GM18861 (cell line): Measurements from ENCODE around the gene BTBD2.
"Not testable (repeated sequence)": the region's sequence is repeated elsewhere in the genome, so short reads cannot be mapped to it uniquely, and the experiment has no call there.

ENCODE experiments used
- ATAC-seq: cut with Tn5 transposase; IDR thresholded peaks from one replicate; pipeline ENCODE4 v1.9.1; 2021; ENCODE audit not compliant: unreplicated experiment

The BTBD2 gene

DNA sequence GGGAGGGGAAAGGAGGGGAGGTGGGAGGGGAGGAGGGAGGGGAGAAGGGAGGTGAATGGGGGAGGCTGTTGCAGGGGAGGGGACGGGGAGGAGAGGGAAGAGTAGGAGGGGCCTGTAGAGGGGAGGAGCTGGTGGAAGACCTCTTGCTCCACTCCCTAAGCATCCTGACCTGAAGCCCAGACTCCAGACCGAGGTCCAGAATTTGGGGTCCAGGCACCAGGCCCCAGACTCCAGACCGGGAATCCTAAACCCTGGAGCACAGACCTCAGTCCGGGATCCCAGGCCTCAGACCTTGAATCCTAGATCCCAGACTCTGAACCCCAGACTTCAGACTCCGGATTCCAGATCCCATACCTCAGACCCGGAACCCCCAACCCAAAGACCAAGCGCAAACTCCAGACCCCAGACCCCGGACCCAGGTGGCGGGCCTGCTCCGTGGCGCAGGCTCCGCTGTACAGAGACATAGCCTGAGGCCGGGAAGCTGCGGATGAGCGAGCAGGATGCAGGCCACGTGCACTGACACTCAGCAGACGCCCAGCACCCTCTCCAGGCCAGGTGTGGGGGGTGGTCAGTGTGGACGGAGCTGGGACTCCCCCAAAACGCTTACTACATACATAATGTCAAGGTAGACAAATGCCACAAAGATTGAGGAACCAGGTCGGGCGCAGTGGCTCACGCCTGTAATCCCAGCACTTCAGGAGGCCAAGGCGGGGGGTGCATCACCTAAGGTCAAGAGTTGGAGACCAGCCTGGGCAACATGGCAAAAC, 710 bp upstream of the BTBD2 start:
- no peak for ATAC-seq

DNA sequence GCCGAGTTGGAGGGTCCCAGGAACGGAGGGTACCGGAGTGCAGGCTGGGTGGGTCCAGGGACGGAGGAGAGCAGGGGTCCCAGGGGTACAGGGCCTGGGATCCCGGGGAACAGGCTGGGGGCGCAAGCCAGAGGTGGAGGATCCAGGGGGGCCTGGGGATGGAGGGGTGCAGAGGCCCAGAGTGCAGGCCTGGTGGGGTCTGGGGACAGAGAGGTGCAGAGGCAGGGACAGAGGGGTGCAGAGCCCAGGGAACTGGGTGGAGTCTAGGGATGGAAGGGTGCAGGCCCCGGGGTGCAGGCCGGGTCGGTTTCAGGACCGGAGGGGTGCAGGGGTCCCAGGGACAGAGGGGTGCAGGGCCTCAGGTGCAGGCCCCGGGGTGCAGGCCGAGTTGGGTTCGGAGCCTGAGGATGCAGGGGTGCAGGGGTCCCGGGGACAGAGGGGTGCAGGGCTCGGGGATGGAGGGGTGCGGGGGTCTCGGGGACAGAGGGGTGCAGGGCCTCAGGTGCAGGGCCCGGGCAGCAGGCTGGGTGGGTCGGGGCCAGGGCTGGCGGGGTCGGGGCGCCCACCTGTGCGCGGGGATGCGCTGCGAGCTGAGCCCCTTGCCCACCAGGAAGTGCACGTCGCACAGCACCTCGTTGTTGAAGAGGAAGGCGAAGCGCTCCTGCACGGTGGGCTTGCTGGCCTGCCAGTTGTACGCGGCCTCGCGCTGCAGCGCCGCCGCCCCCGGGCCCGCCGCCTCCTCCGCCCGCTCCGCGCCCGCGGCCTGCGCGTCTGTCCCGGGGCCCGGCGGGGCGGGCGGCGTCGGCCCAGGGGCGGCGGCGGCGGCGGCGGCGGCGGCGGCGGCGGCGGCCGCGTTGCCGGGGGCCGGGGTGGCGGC, 545 bp downstream of the BTBD2 start:
- ATAC-seq: no peak

DNA sequence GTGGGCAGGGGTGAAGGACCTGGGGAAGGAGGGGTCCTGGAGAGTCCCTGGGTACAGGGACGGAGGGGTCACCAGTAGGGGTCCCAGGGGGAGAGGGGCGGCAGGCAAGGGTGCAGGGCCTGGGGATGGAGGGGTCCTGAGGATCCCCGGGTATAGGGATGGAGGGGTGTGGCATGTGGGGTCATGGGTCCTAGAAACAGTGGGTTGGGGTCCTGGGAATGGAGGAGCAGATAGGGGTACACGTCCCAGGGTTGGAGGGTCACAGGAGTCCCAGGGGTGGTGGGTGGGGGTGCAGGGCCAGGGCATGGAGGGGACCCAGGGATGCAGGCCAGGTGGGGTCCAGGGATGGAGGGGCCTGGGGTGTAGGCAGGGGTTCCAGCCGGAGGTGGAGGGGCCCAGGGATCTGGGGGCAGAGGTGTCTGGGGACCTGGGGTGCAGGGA, 1.4 kb downstream of the BTBD2 start:
- ATAC-seq: no peak

DNA sequence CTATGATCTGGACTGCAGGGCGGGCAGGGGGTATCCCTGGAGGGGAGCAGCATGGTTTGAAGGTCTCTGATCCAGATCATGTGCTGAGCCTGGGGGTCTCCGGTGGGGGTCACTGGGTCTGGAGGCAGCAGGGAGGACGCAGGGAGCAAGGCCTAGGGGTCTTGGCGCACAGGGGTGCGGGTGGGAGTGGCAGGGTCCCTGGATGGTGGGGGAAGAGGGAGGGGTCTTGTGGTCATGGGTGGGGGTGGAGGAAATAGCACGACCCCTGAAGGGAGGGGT, 1.9 kb downstream of the BTBD2 start:
- no peak for ATAC-seq

DNA sequence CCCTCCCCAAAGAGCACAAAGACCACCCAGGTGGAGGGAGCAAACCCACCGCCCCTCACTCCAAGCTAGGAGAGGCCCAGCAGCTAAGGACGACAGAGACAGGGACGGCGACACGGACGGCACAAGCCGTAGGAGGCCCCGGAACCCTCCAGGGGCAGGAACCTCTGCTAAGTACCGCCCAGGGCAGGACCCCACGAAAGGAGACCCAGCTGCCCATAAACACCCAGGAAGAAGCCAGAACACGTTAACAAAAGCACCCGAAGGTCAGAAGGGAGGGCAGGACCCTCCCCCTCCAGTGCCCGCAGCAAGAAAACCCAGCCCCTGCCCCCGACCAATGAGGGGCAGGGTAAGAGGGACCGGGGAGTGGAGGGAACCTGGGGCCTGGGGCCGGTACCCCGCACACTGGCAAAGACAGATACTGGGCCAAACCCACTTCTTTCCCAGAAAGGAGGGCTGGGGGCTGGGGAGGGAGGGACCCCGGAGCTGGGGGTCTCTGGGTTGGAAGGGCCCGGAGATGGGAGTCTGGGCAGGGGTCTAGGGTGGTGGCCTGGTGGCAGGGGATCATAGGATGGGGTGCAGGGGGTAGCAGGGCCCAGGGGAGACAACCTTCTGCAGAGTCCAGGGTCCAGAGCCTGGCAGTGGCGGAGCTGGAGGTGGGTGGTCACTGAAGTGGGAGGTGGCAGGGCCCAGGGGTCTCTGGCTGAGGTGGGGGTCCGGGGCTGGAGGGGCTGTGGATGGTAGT, 2.4 kb downstream of the BTBD2 start:
- no peak for ATAC-seq

DNA sequence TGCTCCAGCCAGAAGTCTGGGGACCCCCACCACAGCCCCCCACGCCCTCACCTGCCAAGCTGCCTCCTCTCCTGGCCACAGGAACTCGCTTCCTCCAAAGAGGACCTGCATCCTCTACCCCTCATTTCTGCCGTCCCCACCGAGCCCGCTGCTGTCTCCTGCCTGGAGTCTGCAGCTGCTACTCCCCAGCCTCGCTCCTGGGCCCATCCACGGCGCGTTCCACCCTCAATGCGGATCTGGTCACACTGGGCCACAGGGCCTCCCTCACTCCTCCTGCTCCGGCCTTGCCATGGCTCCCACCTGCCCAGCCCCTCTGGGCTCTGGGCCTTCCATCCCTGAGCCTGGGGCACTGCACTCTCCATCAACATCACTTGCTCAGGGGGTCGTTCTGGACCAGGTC, 4.3 kb downstream of the BTBD2 start:
- no peak for ATAC-seq

DNA sequence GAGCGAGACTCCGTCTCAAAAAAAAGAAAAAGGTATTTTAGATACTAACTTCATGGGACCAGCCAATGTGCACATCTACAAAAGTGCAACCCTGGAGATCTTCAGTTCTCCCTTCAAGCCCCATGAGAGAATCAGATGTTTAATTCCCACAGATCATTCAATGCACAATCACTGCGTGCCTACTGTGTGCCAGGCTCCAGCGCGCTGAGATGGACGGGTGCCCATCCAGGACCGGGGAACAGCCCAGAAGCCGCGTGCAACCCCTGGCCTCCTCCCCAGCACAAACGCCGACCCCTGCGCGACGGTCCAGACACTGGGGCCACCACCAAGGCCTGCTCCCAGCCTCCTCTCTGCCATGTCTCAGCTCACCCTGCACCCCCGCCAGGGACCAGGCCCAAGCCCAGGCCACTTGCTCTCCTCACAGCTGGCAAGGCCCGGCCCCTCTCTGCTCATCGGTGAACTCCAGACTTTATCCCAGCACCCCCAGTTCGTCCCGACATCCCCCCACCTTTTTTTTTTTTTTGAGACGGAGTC, 5.3 kb downstream of the BTBD2 start:
- ATAC-seq: no peak

DNA sequence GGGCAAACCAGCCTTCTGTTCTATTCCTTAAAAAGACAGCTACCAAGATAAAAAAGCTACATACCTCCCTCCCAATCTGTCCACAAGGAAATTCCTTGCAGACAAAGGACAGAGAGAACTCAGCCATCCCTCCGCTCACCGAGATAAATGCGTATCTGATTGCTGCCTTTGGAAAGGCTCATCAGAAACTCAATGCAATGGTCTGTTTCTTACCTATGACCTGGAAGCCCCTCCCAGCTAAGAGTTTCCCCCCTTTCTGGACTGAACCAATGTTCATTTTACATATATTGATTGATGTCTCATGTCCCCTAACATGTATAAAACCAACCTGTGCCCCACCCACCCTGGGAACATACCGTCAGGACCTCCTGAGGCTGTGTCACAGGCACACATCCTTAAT, 11.6 kb downstream of the BTBD2 start:
- no peak for ATAC-seq

DNA sequence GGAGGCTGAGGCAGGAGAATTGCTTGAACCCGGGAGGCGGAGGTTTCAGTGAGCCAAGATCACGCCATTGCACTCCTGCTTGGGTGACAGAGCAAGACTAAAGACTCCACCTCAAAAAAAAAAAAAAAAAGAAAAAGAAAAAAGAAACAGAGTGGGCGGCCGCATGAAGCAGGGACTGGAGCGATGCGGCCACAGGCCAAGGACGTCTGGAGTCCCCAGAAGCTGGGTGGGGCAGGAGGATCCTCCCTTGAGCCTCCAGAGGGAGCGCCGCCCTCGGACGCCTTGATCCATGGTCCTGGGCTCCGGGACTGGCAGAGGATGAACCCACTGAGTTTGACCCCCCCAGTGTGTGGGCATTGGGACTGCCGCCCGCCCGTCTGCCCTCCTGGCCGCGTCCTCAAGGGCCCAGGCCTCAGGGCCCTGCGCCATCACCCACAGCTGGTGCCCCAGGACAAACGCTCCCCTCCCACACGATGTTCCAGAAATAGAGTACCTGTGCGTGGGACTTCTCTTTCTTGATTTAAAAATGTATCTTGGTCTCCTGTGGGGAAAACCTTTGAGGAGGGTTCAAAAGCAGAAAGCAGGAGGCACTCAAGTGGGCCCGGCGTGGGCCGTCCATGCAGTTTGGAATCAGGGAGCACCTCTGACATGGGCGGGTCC, 15.5 kb downstream of the BTBD2 start:
- ATAC-seq: no peak

DNA sequence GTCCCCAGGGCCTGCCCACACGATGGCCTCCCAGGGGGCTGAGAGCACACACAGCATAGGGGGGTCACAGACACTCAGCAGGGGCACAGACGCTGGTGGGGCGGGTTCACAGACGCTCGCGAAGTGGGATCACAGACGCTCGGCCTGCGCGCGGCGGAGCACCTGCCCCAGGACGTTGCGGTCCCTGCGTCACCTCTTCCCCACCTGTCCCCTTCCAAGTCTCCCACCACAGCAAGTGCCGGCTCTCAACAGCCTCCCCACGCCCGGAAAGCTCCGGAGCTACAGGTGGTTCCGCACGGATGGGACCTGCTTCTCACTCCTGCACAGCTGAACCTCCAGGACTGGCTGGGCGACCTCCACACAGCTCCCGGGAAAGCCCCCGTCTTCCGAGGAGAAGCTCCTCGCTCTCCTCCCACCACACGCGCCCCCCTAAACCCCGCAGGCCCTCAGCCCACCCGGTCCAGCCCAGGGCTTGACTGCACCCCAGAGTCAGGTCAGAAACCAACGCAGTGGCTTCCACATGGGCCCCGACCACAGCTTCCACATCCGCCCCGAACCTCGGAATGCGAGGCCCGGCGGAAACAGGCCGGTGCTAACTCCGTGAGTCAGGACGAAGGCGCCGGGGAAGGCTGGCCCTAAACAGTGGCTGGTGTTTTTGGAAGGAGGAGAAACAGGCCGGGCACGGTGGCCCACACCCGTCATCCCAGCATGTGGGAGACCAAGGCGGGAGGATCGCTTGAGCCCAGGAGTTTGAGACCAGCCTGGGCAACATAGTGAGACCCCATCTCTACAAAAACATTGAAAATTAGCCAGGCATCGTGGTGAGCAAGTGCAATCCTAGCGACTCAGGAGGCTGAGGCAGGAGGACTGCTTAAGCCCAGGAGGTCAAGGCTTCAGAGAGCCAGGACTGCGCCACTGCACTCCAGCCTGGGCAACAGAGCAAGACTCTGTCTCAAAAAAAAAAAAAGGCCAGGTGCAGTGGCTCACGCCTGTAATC, 16.5 kb downstream of the BTBD2 start:
- ATAC-seq: no peak

DNA sequence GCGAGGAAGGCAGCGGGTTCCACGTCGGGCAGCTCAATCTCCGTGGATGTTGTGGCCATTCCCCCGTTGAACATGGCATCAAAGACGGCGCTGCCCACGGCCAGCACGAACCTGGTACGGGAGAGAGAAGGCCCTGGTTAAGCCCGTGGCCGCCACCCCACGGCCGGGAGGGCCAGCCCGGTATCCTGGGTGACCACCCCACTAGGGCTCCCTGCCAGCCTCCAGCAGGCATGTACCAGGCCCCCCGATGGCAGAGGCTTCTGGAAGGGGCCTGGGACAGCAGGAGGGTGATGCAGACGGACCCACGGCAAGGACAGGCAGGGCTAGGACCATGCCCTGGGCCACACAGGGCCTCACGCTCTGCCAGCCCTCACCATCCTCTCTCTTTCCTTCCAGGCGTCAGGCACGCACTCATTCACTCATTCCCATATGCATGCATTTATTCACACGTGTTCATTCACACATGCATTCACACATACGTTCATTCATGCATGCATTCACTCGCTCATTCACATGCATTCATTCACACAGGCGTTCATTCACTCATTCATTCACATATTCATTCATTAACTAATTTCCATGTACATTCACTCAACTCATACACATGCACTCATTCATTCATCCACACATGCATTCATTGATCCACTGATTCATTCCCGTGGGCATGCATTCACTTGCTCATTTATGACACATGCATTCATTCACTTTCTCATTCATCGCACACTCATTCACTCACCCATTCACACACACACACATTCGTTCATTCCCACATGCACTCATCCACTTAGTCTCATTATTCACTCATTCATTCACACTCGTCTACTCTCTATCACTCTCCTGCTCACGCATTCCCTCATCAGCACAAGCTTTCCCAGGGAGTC, 17.9 kb downstream of the BTBD2 start:
- ATAC-seq: no peak

DNA sequence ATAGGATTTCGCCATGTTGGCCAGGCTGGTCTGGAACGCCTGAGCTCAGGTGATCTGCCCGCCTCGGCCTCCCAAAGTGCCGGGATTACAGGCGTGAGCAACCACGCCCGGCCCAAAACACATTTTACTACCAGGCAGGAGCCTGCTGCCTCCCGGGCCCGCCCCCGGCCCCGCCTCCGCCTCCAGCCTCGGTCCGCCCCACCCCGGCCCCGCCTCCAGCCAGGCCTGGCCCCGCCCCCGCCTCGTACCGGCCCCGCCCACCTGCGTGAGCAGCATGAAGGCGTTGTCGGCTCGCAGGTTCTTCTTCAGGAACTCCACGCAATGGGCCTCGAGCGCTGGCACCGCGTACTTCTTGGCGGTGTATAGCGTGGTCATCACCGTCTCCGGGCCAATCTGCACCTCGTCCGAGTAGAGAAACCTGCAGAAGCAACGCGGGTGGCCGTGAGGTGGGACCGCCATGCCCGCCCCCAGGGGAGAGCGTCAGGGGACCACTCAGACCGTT, 22.7 kb downstream of the BTBD2 start:
- ATAC-seq: no peak

DNA sequence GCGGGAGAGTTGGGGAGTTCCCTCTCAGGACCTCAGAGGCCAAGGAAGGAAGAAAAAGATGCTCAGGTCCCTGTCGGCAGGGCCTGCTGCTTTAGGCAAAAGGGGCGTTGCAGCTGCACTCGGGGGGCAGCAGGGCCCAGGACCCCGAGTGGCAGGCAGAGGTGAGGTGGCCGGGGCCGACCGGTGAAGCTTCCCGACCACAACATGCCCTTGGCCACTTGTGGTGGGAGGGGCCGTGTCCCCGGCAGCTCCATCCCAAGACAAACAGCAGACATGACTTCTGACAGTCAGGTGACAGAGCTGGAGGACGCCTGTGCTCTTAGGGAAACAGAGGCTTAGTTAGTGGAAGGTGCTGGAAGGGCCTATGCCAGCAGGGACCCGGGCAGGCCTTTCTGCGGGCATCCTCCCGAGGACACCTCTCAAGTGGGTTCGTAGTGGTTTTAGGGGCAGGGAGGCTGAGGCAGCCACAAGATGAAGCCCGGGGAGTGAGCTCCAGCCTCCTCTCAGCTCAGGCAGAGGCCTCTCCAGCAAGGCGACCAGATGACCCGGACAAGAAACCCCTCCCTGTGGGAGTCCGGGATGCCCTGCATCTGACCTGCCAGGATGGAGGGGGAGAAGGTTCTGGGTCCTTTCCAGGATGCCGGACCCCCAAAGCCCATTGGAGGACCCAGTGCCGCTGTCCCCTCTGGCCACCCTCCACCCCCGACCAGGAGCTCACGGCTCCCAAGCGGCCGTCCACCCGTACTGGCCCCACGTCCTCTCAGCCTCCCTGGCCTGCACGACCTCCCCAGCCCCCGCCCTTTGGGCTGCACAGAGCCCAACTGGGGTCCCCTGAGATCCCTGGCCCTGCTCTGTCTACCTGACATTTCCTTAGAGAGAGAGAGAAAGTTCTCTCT, 24.2 kb downstream of the BTBD2 start:
- no peak for ATAC-seq

DNA sequence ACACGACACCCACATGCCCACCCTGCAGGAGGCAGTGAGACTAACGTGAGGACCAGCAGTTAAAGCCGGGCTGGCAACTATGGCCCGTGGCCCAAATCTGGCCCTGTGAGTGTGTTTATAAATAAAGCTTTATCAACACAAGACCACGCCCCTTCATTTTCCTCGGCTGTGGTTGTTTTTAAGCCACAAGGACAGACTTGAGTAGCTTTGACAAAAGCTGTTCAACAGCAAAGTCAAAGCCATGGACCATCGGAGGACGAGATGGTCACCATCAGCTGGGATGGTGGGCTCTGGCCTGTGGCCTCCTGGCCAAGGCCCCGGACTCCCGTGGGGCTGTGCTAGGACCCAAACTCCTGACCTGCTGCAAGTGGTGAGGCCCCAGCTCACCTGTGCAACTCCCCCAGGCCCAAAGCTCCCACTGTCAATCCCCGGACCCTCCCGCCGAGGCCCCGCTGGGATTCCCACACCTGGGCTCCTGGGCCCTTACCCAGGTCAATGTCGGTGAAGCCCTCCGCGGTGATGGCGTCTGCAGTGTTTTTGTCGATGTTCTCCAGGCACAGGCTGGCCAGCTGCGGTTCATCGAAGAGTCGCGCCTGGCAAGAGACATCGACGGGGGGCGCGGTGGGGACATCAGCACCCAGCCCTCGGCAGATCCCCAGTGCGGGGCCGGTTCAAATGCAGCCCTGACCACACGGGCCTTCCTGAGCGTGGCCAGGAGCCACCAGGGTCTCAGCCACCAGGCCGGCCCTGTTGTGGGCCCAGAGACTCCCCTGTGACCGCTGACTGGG, 25.1 kb downstream of the BTBD2 start:
- no peak for ATAC-seq

DNA sequence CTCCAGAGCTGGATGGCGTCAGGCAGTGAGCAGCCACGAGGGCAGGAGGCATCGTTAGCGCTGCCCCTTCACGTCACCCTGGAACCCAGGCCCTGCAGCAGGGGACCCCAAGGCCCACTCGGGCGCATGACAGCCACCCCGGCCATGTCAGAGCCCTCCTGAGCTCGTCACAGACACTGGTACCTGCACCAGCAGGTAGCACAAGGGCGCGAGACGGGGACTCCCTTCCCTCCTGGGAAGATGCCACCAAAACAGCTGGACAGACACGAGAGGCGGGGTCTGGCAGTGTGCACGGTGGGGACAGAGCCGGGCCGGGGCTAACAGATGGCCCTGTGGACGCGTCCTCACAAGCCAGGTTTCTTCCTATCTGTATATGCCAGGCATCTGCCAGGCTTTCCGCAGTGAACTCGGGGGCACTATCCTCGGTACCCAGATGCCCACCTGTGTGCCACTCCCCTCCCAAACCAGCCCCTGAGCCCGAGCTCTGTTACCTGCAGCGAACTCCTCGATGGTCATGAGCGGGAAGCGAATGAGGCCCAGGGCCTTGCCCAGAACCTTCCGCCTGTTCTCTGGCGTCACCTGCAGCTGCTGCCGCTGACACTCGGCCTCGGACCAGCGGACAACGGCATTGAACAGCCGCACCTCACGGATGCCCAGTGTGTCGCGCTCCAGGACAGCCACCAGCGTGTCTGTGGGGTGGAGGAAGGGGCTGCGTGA, 25.8 kb downstream of the BTBD2 start:
- ATAC-seq: no peak

DNA sequence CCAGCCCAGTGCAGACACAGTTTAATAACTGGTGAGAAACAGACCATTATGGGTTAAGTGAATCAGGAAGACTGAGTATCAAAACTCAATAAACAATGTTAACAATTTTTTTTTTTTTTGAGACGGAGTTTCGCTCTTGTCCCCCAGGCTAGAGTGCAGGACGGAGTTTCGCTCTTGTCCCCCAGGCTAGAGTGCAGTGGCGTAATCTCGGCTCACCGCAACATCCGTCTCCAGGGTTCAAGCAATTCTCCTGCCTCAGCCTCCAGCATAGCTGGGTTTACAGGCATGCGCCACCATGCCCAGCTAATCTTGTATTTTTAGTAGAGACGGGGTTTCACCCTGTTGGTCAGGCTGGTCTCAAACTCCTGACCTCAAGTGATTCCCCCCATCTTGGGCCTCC, 27.1 kb downstream of the BTBD2 start:
- ATAC-seq: not testable (repeated sequence)
